GM12878 (cell line): ENCODE results near the gene SIRT2.

Experiments used
- FOXM1 ChIP-seq: IDR thresholded peaks from 2 replicates; pipeline ENCODE4 v1.6.1; 2012; ENCODE audit warnings: low read depth, mild to moderate bottlenecking, inconsistent platforms, low read length, moderate library complexity
- TF ChIP-seq, protein P1 (sequence below), 3 experiments: IDR thresholded peaks in 2 of 3; conservative IDR thresholded peaks in 1 of 3; 2 replicates each; pipeline ENCODE4 v1.5.1; 2011; ENCODE audit warnings: low read depth in 3 of 3, low read length in 3 of 3, mild to moderate bottlenecking in 3 of 3, control low read depth in 2 of 3, moderate library complexity in 2 of 3, inconsistent platforms in 1 of 3, mixed read lengths in 1 of 3; ENCODE audit not compliant: control insufficient read depth in 2 of 3, insufficient read depth in 1 of 3; ENCODE audit errors: extremely low read depth in 1 of 3
- TF ChIP-seq, protein P2 (sequence below): IDR thresholded peaks from 2 replicates; pipeline ENCODE4 v1.6.1; 2012; ENCODE audit warnings: mild to moderate bottlenecking, low read depth, low read length

- TF ChIP-seq, protein P1, sequence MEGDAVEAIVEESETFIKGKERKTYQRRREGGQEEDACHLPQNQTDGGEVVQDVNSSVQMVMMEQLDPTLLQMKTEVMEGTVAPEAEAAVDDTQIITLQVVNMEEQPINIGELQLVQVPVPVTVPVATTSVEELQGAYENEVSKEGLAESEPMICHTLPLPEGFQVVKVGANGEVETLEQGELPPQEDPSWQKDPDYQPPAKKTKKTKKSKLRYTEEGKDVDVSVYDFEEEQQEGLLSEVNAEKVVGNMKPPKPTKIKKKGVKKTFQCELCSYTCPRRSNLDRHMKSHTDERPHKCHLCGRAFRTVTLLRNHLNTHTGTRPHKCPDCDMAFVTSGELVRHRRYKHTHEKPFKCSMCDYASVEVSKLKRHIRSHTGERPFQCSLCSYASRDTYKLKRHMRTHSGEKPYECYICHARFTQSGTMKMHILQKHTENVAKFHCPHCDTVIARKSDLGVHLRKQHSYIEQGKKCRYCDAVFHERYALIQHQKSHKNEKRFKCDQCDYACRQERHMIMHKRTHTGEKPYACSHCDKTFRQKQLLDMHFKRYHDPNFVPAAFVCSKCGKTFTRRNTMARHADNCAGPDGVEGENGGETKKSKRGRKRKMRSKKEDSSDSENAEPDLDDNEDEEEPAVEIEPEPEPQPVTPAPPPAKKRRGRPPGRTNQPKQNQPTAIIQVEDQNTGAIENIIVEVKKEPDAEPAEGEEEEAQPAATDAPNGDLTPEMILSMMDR (IDR thresholded peaks at IDR 0.05 in 2 of 3, conservative IDR thresholded peaks at IDR 0.05 in 1 of 3; ENCODE audit: control insufficient read depth in 2 of 3, extremely low read depth in 1 of 3, insufficient read depth in 1 of 3, low read depth in 3 of 3, low read length in 3 of 3): no peak
- TF ChIP-seq, protein P2, sequence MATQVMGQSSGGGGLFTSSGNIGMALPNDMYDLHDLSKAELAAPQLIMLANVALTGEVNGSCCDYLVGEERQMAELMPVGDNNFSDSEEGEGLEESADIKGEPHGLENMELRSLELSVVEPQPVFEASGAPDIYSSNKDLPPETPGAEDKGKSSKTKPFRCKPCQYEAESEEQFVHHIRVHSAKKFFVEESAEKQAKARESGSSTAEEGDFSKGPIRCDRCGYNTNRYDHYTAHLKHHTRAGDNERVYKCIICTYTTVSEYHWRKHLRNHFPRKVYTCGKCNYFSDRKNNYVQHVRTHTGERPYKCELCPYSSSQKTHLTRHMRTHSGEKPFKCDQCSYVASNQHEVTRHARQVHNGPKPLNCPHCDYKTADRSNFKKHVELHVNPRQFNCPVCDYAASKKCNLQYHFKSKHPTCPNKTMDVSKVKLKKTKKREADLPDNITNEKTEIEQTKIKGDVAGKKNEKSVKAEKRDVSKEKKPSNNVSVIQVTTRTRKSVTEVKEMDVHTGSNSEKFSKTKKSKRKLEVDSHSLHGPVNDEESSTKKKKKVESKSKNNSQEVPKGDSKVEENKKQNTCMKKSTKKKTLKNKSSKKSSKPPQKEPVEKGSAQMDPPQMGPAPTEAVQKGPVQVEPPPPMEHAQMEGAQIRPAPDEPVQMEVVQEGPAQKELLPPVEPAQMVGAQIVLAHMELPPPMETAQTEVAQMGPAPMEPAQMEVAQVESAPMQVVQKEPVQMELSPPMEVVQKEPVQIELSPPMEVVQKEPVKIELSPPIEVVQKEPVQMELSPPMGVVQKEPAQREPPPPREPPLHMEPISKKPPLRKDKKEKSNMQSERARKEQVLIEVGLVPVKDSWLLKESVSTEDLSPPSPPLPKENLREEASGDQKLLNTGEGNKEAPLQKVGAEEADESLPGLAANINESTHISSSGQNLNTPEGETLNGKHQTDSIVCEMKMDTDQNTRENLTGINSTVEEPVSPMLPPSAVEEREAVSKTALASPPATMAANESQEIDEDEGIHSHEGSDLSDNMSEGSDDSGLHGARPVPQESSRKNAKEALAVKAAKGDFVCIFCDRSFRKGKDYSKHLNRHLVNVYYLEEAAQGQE: no peak
- no peak for TF ChIP-seq FOXM1
Measured at GRCh38 chr19:38900743-38901190, 1.3 kb upstream of the SIRT2 start.
